ENCODE results near the gene USP12.

Gene USP12

DNA sequence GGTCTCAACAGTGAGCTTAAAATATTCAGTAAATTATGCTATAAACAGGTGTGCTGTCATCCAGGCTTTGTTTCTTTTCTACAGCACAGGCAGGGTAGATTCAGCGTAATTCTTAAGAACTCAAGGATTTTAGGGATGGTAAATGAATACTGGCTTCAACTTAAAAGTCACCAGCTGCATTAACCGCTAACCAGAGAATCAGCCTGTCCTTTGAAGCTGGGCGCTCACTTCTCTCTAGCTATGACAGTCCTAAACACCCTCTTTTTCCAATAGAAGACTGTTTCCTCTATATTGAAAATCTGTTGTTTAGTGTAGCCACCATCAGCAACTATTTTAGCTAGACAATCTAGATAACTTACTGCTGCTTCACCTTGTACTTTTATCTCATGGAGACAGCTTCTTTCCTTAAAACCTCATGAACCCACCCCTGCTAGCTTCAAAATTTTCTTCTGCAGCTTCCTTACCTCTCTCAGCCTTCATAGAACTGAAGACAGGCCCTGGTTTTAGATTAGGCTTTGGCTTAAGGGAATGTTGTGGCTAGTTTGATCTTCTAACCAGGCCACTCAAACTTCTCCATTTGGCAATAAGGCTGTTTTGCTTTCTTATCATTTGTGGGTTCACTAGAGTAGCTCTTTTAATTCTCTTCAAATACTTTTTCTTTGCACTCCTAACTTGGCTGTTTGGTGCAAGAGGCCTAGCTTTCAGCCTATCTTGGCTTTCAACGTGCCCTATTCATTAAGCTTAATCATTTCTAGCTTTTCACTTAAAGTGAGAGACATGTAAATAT lies 89.5 kb downstream of the USP12 start:
- Histone ChIP-seq H3K36me3 (peaks cover 4 to 30% (median 27%) of the 10 kb centered on the region in 3 donors), H3K27ac (no peak overlapping the region), H3K9me3 (no peaks in the 10 kb centered on the region), H3K4me1 (peaks cover 0 to 20% (median 4%) of the 10 kb centered on the region in 4 donors), H3K27me3 (no peaks in the 10 kb centered on the region), H3K4me3 (no peak overlapping the region)
- intact Hi-C loops (cut with DNase I; ENCODE audit: low total_unique reads), result no loop called here
- no peak for DNase-seq
- TF ChIP-seq, protein P1, sequence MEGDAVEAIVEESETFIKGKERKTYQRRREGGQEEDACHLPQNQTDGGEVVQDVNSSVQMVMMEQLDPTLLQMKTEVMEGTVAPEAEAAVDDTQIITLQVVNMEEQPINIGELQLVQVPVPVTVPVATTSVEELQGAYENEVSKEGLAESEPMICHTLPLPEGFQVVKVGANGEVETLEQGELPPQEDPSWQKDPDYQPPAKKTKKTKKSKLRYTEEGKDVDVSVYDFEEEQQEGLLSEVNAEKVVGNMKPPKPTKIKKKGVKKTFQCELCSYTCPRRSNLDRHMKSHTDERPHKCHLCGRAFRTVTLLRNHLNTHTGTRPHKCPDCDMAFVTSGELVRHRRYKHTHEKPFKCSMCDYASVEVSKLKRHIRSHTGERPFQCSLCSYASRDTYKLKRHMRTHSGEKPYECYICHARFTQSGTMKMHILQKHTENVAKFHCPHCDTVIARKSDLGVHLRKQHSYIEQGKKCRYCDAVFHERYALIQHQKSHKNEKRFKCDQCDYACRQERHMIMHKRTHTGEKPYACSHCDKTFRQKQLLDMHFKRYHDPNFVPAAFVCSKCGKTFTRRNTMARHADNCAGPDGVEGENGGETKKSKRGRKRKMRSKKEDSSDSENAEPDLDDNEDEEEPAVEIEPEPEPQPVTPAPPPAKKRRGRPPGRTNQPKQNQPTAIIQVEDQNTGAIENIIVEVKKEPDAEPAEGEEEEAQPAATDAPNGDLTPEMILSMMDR (IDR thresholded peaks at IDR 0.05), result no peak

DNA sequence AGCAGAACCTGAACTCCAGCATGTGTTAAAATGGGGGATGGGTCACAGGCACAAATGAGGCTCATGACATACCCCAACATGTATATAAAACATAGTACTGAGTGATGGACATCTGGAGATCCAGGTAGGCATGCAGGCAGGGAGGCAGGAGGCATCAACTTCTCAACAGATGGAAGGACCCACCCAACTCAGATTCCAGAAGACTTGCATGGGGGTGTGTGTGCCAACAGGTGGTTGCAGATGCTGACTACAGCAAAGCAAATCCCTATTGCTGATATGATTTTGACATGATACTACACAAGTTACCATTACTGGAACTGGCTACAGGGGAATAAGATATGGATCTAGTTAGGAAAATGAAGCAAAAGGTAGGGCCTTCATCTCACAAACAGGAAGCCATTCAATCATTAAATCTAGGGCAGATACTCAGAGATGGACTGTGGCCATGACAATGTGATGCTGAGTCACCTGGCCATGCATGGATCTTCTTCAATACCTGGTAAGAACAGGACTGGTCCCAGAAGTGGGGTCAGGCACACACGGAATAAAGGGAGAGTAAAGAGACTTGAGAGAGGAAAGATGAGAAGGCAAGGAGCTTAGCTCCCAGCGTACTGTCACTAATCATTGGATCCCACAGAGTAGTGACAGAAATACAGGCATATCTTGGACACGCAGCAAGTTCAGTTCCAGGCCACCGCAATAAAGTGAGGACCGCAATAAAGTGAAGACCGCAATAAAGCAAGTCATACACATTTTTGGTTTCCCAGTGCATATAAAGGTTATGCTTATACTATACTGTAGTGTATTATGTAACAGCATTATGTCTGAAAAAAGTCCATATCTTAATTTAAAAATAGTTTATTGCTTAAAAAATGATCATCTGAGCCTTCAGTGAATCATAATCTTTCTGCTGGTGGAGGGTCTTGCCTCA lies 91.3 kb downstream of the USP12 start:
- intact Hi-C loops (cut with DNase I; ENCODE audit: low total_unique reads), result no loop called here
- Histone ChIP-seq H3K4me3 (no peak overlapping the region), H3K36me3 (peaks cover 0 to 23% (median 19%) of the 10 kb centered on the region in 3 donors), H3K27me3 (no peaks in the 10 kb centered on the region), H3K27ac (no peak overlapping the region), H3K9me3 (no peaks in the 10 kb centered on the region), H3K4me1 (peaks cover 0 to 28% (median 9%) of the 10 kb centered on the region in 4 donors)
- TF ChIP-seq, protein P1 (IDR thresholded peaks at IDR 0.05), result no peak
- no peak for DNase-seq

DNA sequence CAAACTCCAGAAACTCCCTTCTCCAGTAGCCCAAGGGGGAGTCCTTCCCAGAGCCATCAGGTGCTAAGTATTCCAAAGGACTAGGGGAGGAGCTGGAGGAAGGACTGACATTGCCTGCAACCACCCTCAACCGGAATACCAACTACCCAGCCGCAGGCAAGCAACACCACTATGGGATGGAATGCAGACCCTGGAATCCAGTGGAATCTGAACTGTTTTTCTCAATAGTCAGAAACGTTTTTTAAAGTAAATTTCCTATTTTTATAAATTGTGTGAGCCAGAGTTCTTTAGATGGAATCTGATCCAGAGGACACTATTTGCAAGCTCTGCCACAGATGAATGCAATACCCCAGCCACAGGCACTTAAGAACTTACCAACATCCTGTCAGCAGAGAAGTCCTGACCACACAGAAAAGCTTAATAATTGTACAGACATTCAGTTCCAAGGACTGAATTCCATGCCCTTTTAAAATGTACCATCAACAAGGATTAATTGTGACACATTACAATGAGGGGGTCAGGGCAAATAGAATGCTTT lies 92.1 kb downstream of the USP12 start:
- H3K36me3 ChIP-seq, result peaks cover 0 to 21% (median 20%) of the 10 kb centered on the region in 3 donors
- DNase-seq, result no peak
- intact Hi-C loops (cut with DNase I; ENCODE audit: low total_unique reads), result no loop called here
- TF ChIP-seq, protein P1 (IDR thresholded peaks at IDR 0.05), result no peak
- H3K27me3 ChIP-seq, result no peaks in the 10 kb centered on the region
- no peak overlapping the region for H3K4me3 ChIP-seq
- H3K27ac ChIP-seq, result peak overlapping the region in 1 of 2 donors; percentile 3
- peaks cover 0 to 28% (median 9%) of the 10 kb centered on the region in 4 donors for H3K4me1 ChIP-seq
- H3K9me3 ChIP-seq, result no peaks in the 10 kb centered on the region

DNA sequence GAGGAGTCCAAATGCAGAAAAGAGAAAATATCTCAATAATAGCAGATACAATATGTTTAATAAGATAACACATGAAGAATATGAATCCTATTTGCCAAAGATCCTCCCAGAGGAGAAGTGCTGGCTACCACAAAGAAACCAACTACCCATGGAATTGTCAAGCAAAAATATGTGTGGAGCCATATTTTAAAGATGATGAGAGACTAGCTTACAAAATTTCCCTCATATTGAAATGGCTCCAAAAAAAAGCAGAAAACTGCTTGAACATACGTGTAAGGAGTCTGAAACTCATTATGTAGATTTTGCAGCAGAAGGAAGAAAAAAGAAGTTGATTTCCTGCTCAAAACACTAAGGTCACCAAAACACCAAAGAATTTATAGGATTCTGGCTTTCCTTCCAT lies 94.2 kb downstream of the USP12 start:
- Histone ChIP-seq H3K27me3 (no peaks in the 10 kb centered on the region), H3K27ac (no peak overlapping the region), H3K4me1 (peaks cover 0 to 28% (median 9%) of the 10 kb centered on the region in 4 donors), H3K4me3 (no peak overlapping the region), H3K36me3 (peaks cover 10 to 38% (median 31%) of the 10 kb centered on the region in 3 donors), H3K9me3 (no peaks in the 10 kb centered on the region)
- no peak for DNase-seq
- intact Hi-C loops (cut with DNase I; ENCODE audit: low total_unique reads), result no loop called here
- TF ChIP-seq, protein P1 (IDR thresholded peaks at IDR 0.05), result no peak

DNA sequence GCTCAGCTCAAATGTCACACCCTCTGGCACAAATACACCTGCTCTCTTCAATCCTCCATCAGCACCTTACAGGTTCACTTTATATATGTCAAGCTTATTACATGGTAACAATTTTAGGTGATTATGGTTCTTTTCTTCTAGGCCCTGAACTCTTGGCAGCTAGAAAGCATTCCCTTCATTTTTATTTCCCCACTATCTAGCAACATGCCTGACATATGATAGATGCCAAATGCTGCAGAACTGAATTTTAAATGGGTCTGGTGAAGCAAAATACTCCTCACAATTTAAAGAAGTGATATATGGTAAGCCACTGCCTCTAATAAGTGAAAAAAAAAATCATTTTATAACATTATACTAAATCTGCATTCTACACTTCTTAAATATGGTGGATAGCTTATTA lies 95.2 kb downstream of the USP12 start:
- intact Hi-C loops (cut with DNase I; ENCODE audit: low total_unique reads), result no loop called here
- no peaks in the 10 kb centered on the region for H3K9me3 ChIP-seq
- H3K27ac ChIP-seq, result no peak overlapping the region
- no peak for DNase-seq
- TF ChIP-seq, protein P1 (IDR thresholded peaks at IDR 0.05), result no peak
- peaks cover 13 to 32% (median 27%) of the 10 kb centered on the region in 3 donors for H3K36me3 ChIP-seq
- H3K27me3 ChIP-seq, result no peaks in the 10 kb centered on the region
- no peak overlapping the region for H3K4me3 ChIP-seq
- peaks cover 0 to 28% (median 9%) of the 10 kb centered on the region in 4 donors for H3K4me1 ChIP-seq

All from tibial artery (tissue), 4 donors.